GM21576 (cell line): Measurements from ENCODE around the gene CHAF1A.

ENCODE experiments used
- ATAC-seq: cut with Tn5 transposase; IDR thresholded peaks from one replicate; pipeline ENCODE4 v1.9.1; 2021; ENCODE audit warnings: mild to moderate bottlenecking, moderate library complexity; ENCODE audit not compliant: unreplicated experiment

The CHAF1A gene

DNA sequence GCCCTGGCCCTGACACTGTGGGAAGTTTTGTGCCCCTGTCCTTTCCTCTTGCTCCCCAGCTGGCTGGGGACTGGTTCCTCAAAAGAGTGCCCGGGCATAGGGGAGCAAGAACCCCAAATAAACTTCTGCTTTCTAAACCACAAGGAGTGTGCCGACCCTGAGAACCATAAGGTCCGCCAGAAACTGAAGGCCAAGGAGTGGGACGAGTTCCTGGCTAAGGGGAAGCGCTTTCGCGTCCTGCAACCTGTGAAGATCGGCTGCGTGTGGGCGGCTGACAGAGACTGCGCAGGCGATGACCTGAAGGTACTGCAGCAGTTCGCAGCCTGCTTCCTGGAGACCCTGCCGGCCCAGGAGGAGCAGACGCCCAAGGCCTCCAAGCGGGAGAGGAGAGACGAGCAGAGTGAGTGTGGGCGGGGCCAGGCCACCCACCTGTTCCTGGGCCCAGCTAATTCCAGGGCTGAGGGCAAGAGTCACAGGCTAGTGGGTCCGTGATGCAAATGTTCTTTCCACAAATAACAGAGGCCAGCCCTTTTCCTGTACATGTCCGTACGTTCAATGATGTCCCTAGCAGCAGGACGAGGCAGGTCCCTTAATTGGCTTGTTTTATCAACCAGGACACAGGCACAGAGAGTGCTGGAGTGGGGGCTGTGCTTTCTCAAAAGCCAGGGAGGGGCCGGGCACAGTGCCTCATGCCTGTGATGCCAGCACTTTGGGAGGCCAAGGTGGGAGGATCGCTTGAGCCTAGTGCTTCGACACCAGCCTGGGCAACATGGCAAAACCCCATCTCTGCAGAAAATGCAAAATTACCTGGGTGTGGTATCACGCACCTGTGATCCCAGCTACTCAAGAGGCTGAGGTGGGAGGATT lies 29.6 kb downstream of the CHAF1A start:
- ATAC-seq: no peak

DNA sequence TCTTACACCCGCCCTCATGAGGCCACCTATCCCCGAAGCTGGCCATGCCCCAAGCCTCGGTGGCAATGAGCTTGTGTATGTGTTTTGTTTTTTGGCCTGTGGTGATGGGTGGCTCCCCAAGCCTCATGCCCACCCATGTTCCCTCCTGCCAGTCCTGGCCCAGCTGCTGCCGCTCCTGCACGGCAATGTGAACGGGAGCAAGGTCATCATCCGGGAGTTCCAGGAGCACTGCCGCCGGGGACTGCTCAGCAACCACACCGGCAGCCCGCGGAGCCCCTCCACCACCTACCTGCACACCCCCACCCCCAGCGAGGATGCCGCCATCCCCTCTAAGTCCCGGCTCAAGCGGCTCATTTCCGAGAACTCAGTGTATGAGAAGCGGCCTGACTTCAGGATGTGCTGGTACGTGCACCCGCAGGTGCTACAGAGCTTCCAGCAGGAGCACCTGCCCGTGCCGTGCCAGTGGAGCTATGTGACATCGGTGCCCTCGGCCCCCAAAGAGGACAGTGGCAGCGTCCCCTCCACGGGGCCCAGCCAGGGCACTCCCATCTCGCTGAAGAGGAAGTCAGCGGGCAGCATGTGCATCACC lies 30.6 kb downstream of the CHAF1A start:
- no peak for ATAC-seq

DNA sequence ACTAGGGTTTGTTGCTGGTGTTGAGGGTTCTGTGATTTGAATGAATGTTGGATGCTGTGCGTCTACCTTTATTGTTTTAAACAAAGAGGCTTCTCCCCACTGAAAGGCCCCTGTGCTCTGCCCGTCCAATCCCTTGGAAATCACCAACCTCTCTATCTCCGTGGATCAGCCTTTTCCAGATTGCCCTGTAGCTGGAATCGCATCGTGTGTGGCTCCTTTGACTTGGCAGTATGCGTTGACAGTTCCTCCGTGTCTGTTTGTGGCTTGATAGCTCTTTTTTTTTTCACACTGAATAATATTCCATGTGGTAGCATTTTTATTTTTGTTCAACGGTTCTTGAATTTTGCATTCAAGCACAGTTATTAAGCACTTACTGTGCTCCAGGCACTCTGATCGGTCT lies 32.0 kb downstream of the CHAF1A start:
- no peak for ATAC-seq

DNA sequence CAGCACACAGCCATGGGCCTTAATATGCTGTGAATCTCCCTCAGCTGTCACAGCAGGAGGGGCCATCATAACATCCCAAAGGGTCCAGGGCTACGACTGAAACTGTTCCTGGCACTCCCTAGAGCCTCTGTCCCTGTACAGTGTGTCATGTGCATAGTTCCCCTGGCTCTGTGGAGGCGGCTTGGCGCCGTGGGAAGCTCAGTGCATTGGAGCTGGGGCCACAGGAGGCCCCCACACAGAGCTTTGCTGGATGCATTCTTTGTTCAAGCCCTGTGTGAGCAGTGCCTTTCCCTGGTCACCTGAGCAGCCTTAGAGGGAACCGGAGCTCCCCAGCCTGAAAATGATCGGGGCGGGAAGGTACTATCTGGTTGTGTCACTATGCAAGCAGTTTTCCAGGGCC lies 33.8 kb downstream of the CHAF1A start:
- no peak for ATAC-seq

DNA sequence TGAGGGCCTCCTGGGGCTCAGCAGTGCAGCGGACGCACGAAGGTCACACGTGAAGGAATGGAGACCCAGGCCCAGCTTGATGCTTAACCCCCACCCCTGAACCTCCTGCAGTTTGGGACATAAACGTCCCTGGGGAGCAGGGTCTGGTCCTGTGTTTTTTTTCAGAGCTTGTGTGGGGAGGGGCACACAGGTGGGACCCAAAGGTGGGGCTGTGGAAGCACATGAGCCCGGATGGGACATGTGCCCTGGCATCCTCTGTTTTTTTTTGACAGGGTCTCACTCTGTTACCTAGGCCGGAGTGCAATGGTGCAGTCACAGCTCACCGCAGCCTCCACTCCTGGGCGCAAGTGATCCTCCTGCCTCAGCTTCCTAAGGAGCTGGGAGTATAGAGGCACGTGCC lies 34.7 kb downstream of the CHAF1A start:
- ATAC-seq: no peak

DNA sequence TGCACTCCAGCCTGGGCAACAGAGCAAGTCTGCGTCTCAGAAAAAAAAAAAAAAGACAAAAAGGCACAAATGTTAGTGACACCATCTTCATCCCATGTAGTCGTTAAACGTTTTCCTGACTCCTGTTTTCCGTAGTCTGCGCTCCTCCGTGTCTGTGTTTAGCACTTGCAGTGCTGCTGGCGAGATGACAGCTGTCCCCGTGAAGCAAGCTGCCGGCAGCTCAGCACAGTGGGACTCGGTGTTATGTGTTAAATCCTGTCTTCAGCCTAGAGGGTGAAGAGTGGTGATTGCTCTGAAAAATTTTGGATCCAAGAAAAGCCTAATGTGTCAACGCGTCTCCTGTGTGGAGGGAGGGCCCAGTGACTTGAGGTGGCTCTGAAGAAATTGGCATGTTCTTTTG lies 36.8 kb downstream of the CHAF1A start:
- ATAC-seq: no peak

DNA sequence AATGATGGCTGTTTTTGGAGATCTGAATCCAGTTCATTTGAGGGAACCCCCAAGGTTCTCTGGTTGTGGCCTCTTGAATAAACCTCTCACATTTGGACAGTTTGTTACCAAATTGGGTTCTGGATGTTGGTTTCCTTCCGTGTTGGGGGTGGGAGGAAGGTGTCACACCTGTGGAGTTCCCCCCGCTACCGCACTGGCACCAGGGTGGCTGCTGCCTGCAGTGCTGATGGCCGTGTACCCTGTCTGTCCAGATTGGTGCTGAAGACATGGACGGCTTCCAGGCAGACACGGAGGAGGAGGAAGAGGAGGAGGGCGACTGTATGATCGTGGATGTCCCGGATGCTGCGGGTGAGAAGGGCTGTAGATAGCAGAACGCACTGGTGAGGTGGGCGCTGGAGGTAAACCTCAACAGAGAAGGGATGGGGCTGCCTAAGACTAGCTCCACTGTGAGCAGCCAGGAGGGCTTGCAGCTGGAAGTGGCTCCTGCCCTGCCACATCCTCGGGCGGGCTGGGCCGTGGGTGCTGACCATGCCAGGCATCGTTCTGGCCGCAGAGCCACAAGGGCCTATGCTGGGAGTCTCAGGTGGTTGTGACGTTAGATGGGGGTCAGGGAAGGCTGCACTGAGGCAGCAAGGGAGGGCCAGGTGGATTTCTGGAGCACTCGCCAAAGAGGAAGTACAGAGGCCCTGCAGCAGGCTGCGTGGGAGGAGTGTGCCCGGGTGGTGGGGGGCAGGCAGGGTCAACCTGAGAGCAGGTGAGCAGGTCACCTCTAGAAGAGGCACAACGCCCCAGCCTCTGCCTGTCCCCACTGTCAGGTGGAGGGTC lies 39.8 kb downstream of the CHAF1A start:
- no peak for ATAC-seq

DNA sequence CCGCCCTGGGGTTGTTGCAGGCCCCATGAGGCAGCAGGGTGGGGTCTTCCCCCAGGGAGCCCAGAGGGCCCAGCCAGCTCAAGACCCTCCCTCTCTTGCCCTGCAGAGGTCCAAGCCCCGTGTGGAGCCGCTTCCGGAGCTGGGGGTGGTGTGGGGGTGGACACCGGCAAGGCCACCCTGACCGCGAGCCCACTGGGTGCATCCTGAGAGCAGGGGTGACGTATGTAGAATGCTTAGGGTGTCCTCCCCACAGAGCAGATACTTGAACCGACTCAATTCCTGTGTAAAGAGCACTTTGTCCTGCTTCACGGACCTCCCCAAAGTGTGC lies 40.3 kb downstream of the CHAF1A start:
- ATAC-seq: no peak

DNA sequence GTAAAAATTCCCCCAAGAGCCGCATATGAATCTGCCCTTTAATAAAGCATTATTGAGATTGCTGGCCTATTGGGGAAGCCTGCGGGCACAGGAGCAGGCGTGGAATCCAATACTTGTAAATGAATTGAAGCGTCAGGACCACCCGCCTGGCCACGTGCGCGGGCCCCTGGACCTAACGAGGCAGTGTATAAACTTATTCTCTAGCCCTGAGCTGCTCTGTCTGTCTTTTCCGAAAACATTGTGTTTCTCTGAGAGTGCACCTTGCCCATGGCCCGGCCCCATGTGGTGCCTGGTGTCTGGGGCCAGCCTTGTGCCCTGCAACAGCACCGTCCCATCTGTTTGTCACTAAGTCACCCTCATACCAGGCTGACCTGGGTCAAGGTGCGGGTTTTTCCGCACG lies 40.7 kb downstream of the CHAF1A start:
- ATAC-seq: no peak

DNA sequence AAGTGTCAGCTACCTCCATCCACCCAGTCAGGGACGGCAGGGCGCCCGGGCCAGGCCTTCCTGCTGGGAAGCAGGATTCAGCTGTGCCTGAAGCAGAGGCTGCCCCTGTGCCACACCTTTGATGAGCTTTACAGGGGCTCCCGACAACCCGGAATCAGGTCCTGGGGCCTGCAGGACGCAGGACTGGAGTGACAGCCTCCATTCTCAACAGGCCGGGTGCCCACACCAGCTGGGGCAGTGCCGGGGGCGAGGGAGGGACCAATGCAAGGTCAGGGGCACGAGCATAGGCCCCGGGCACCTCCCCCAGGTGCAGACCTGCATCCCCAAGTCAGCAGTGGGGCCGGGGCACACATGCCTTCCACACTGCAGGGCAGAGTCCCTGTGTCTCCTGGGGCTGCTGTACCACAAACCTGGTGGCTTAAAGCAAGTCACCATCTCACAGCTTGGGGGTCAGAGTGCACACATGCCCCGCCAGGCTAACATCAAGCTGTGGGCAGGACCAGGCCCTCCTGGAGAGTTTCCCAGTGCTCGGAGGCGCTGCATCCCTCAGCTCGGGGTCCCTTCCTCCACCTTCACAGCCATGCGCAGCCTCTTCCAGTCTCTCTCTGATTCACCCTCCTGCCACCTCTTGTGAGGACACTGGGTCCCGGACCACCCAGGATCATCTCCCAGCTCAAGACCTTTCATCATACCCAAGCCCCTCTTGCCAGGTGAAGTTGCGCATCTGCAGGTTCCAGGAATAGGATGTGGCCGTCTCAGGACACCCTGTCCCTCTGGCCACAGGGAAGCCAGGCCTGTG lies 41.7 kb downstream of the CHAF1A start:
- ATAC-seq: no peak

DNA sequence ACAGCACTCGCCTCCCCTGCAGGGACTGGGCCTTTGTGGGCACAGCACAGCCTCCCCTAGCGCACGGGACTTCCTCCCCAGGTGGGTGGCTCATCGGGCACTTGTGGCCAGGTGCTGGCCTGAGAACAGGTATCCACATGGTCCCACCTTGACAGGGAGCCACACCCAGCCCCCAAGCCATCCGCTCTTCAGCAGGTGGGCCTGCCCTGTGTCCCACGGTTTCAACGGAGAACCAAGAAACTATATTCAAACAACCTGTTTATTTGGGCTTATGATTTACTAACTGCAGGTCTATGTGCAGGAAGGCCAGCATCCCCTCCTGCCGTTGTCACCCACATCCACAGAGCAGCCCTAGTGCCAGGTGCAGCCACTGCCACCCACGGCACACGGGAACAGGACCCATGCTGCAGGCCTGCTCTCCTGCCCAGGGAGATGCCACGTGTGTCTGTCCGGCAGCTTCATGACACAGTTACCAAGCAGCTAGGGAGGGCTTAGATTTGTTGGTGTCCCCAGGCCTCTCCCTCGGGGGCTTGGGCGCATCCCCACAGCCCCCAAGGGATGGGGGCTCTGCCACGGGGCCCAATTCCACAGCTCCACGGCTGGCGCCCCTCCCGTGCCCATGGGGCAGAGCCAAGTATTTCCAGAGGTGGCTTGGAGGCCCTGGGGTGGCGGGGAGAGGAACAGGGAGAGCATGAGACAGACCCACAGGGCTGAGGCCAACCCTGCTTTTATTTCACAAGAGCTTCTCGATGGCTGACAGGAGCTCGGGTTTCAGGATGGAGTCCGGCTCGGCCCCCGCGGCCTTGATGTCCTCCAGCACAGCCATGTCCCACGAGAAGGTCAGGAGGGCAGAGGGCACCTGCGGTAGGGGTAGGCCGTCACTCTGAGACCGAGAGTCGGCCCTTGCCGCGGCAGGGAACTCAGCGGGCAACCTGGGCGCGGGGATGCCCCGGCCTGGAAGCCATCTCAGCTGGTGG lies 42.6 kb downstream of the CHAF1A start:
- no peak for ATAC-seq

DNA sequence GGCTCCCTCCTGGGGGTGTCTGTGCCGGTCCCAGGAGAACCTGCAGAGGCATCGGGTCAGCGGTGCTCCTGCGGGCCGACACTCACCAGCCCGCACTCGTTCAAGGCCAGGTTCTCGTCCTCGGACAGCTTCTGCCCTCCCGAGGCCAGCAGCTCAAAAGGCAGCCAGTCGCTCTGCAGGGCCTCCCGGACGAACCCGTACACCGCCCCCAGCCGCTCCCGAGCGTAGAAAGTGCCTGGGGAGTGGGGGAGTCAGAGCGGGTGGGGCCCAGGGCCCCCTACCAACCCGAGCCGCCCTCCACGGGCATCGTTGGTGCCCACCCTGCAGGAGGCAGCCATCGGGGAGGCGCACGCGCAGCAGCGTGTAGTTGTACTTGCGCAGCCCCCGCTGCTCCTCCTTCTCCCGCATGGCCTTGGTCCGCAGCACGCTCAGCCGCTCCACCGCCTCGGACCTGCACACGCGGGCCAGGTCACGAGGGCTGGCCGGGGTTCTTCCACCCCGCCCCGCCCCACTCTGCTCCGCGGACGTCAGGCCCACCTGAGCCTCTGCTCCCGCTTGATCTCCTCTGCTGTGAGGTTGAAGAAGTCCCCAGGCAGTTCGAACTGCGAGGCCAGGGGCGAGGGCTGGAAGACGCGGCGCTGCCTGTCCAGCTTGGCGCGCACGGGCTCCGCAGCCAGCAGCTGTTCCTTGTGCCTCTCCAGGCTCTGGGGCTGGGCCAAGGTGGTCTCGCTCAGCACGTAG lies 43.7 kb downstream of the CHAF1A start:
- no peak for ATAC-seq

DNA sequence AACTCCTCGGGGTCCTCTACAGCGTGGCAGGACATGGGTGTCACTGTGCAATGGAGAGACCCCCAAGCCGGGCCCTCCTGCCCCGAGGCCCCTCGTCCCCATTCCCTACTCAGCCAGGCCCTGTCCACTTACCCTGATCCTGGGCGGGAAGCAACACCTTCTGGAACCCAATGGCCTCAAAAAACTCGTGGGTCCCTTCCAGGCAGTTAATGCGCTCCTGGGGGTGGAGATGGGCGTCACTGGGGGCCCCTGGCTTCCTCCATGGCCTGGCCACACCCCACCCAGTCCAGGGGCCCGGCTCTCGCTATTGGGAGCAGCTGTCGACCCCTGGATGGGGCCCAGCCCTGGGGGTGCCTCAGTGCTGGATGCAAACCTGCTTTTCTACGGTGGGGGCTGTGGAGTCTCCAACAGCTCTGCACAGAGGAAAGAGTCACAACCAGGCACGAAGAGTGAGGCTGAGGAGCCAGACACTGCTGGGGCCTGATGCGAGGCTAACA lies 44.3 kb downstream of the CHAF1A start:
- no peak for ATAC-seq

DNA sequence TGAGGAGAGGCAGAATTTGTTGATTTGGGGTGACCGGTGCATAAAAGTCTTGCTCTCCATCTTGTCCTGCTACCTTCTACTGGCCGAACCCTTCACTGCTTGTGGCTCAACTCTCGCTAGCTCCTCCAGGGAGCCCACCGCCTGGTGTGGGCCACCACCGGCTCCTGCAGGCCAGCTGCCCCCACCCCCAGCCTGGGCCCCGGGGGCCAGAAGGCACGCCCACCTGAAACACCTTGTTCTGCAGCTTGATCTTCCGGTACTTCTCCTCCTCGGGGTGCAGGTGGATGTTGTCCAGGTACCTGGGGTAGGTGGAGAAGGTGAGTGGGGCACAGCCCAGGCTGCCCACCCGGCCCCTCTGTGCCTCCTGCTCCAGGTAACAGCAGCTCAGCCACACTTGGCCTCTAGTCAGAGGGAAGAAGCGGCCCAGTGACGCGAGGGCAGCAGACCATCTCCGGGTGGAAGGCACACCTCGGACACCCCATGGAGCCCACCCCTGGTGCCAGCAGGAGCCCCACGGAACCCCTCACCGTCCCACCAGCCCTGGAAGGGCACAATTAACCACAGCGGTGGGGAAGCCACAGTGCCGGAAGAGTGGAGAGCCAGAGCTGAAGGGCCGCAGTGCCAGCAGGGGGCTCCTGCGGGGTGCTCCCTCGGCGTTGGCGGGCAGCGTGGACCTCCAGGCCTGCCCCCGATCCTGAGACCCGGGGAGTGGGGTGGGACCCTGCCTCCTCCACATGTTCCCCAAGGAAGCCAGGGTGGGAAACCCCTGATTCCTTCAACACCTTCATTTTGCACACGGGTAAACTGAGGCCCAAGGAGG lies 45.1 kb downstream of the CHAF1A start:
- ATAC-seq: no peak

DNA sequence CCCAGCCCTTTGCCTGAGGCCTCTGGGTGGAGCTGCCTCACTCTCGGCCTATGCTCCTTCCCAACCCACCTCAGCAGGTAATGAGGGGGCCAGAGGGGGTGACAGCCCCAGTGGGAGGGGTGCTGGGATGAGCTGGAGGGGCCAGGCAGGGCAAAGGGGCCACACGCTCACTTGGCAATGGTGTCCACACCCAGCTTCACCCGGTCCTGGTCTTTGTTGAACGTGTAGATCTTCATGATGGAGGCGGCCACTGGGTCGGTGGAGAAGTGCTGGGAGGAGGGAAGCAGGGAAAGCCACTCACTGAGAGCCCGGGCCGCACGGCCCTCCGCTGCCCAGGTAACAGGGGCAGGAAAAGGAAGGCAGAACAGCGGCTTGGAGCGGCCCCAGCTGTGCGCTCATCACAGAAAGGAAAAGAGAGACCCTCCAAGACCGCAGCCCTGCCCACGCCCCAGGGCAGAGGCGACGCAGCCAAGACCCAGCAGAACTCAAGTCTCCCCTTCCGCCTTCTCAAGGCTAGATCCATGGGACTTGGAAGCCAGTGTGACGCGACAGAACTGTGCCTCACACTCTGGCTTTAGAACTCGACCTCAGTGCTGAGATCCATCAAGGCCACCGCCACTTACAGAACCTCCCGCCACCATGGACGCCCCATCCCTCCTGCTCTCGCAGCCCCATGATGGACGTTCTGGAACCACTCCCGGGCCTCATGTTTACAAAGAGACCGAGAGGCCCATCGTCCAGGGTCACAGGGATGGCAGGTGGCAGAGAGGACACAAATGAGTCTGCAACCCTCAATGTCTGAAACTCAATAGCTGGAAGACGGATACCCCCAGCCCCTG lies 45.9 kb downstream of the CHAF1A start:
- no peak for ATAC-seq

DNA sequence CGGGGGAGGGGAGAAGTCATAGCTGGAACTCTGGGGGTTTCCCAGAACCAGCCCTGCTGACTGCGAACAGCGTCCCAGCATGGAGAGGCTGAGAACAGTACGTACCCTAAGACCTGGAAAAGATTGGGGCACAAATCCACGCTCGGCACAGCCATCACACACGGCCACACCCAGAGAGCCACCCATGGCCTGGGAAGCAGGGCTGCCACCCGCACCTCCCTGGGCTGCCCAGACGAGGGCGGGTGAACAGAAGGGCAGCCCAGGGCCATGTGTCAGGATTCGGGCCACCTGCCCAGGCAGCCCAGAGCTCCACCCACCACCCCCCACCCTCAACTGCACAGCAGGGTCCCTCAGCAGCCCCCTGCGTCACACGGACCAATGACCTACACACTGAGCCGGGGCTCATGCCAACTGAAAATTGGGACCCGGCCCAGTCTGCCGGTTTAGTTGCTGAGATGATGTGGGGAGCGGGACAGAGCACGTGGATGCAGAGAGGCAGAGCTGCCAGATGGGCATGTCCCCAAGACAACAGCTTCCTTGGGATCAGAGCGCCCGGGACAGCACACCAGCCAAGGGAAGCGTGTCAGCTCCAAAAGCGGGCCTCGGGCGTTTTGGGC lies 46.7 kb downstream of the CHAF1A start:
- ATAC-seq: no peak

DNA sequence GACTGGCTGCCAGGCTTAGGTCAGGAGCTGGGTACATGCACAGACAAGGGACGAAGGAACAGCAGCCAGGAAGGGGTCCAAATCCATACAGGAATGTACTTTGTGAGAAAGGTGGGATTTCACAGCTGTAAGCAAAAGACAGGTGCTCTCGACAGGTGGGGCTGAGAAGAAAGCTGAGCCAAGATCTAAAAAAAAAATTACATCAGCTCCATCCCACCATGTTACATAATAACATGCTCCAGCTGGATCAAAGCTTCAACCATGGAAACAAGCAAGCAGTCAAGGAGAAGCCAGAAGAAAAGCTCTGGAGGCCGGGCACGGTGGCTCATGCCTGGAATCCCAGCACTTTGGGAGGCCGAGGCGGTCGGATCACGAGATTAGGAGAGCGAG lies 47.2 kb downstream of the CHAF1A start:
- no peak for ATAC-seq
